SK-N-SH (cell line): ENCODE data around the gene CD28. TPM values are rescaled to one million over a fixed set of nuclear protein-coding genes. Genes with fewer than 3 reads are reported as not detected.

Source experiments
- CTCF ChIA-PET: fragments of 300-600, 350-600 bp; formaldehyde crosslinking; extraction: SDS; loops from one replicate; lab custom pipeline; 2021; lab: Yijun Ruan, JAX
- POLR2A ChIA-PET: fragments of 350-600 bp; sonication (Branson Sonifier 250); formaldehyde crosslinking; extraction: SDS; loops from one replicate; lab custom pipeline; 2020; ENCODE audit warnings: antibody characterized with exemption, inconsistent platforms; lab: Yijun Ruan, JAX
- DNase-seq: peaks from one replicate; pipeline ENCODE4 v3.0.0; 2012
- H2AFZ ChIP-seq: fragments of 200-600 bp; sonication (generic); 2 replicates; pipeline ENCODE4 v1.8.1; 2016; ENCODE audit warnings: antibody characterized with exemption, mild to moderate bottlenecking, low read depth
- H3F3A ChIP-seq: fragments of 200-600 bp; sonication (generic); replicated peaks from 2 replicates; pipeline ENCODE3; 2016; ENCODE audit warnings: antibody characterized with exemption, mild to moderate bottlenecking; ENCODE audit not compliant: insufficient read depth
- H3K27ac ChIP-seq, 2 experiments: fragments of 200-500 bp in 1 of 2; fragments of 200-600 bp in 1 of 2; sonication (Bioruptor generic) in 1 of 2; sonication (generic), shearing (Covaris generic) in 1 of 2; 2 replicates each; pipeline versions ENCODE4 v1.5.1 to v1.6.1; 2014 to 2016; ENCODE audit warnings: low read depth in 2 of 2, inconsistent platforms in 1 of 2, low read length in 1 of 2, mild to moderate bottlenecking in 1 of 2, mixed read lengths in 1 of 2
- H3K27me3 ChIP-seq: fragments of 200-600 bp; sonication (generic), shearing (Covaris generic); 2 replicates; pipeline ENCODE4 v1.6.1; 2016; ENCODE audit warnings: mixed run types; ENCODE audit not compliant: insufficient read depth
- H3K36me3 ChIP-seq, 2 experiments: fragments of 200-500 bp in 1 of 2; fragments of 200-600 bp in 1 of 2; sonication (Bioruptor generic) in 1 of 2; sonication (generic) in 1 of 2; replicated peaks in 1 of 2; 2 replicates each; pipeline versions ENCODE3 to v1.5.1; 2014 to 2016; ENCODE audit warnings: low read length in 1 of 2, mild to moderate bottlenecking in 1 of 2; ENCODE audit not compliant: insufficient read depth in 2 of 2, control insufficient read depth in 1 of 2
- H3K4me1 ChIP-seq, 2 experiments: fragments of 200-500 bp in 1 of 2; fragments of 200-600 bp in 1 of 2; sonication (Bioruptor generic) in 1 of 2; sonication (generic), shearing (Covaris generic) in 1 of 2; 2 replicates each; pipeline versions ENCODE4 v1.5.1 to v1.6.1; 2014 to 2016; ENCODE audit warnings: low read depth in 1 of 2, low read length in 1 of 2, mixed run types in 1 of 2; ENCODE audit not compliant: insufficient read depth in 2 of 2, control insufficient read depth in 1 of 2
- H3K4me2 ChIP-seq: fragments of 200-600 bp; sonication (generic), shearing (Covaris generic); 2 replicates; pipeline ENCODE4 v1.6.1; 2017; ENCODE audit warnings: mixed run types
- H3K4me3 ChIP-seq, 2 experiments: fragments of 200-500 bp in 1 of 2; fragments of 200-600 bp in 1 of 2; sonication (Bioruptor generic) in 1 of 2; sonication (generic), shearing (Covaris generic) in 1 of 2; 2 replicates each; pipeline versions ENCODE4 v1.5.1 to v1.8.1; 2014 to 2016; ENCODE audit warnings: low read depth in 2 of 2, inconsistent platforms in 1 of 2, low read length in 1 of 2, mild to moderate bottlenecking in 1 of 2, mixed read lengths in 1 of 2, moderate library complexity in 1 of 2
- H3K79me2 ChIP-seq: fragments of 200-600 bp; sonication (generic); 2 replicates; pipeline ENCODE4 v1.8.1; 2017; ENCODE audit warnings: mild to moderate bottlenecking; ENCODE audit not compliant: insufficient read depth
- H3K9ac ChIP-seq: fragments of 200-600 bp; sonication (generic); 2 replicates; pipeline ENCODE4 v1.6.1; 2017; ENCODE audit warnings: mixed run types
- H3K9me2 ChIP-seq: fragments of 200-600 bp; sonication (generic); 2 replicates; pipeline ENCODE4 v1.6.1; 2017; ENCODE audit warnings: mixed run types
- H3K9me3 ChIP-seq: fragments of 200-600 bp; sonication (generic); 2 replicates; pipeline ENCODE4 v1.6.1; 2017; ENCODE audit warnings: mixed run types, mild to moderate bottlenecking, moderate library complexity
- H4K20me1 ChIP-seq: fragments of 200-600 bp; sonication (generic); 2 replicates; pipeline ENCODE4 v1.6.1; 2017; ENCODE audit warnings: mild to moderate bottlenecking, mixed run types; ENCODE audit not compliant: insufficient read depth
- CTCF ChIP-seq: fragments of 200-600 bp; sonication (generic); IDR thresholded peaks from 2 replicates; pipeline ENCODE4 v1.6.1; 2017; ENCODE audit warnings: antibody characterized with exemption, mild to moderate bottlenecking, moderate library complexity
- ELF1 ChIP-seq: IDR thresholded peaks from 2 replicates; pipeline ENCODE4 v1.4.0; 2012
- EP300 ChIP-seq, 2 experiments: IDR thresholded peaks; 2 replicates each; pipeline versions ENCODE4 v1.4.0 to v1.6.1; 2012; ENCODE audit warnings: borderline replicate concordance in 1 of 2, low read depth in 1 of 2, low read length in 1 of 2
- EZH2phosphoT487 ChIP-seq: fragments of 200-600 bp; sonication (generic); IDR thresholded peaks from 2 replicates; pipeline ENCODE4 v1.6.1; 2017; ENCODE audit warnings: low read depth, mixed run types, mild to moderate bottlenecking, antibody characterized with exemption, moderate library complexity, borderline replicate concordance
- FOXJ3 ChIP-seq: sonication (generic); formaldehyde crosslinking; IDR thresholded peaks from 2 replicates; pipeline ENCODE4 v1.5.1; 2020; ENCODE audit warnings: mild to moderate bottlenecking, missing genetic modification reagents
- GABPA ChIP-seq: IDR thresholded peaks from 2 replicates; pipeline ENCODE4 v1.4.0; 2012; ENCODE audit warnings: low read depth, mild to moderate bottlenecking
- GATA2 ChIP-seq: sonication (generic); formaldehyde crosslinking; IDR thresholded peaks from 2 replicates; pipeline ENCODE4 v1.5.0; 2020; ENCODE audit warnings: mild to moderate bottlenecking, missing genetic modification reagents
- IRF3 ChIP-seq: fragments of 150-350 bp; IDR thresholded peaks from 2 replicates; pipeline ENCODE4 v1.6.1; 2016; ENCODE audit warnings: mild to moderate bottlenecking, low read depth, low read length
- JUND ChIP-seq: IDR thresholded peaks from 2 replicates; pipeline ENCODE4 v1.4.0; 2012
- MEF2A ChIP-seq: IDR thresholded peaks from 2 replicates; pipeline ENCODE4 v1.4.0; 2012; ENCODE audit warnings: low read depth, borderline replicate concordance
- MXI1 ChIP-seq: IDR thresholded peaks from 2 replicates; pipeline ENCODE4 v1.6.1; 2012; ENCODE audit warnings: mild to moderate bottlenecking, low read depth, low read length, improper control_type of control experiment
- NRF1 ChIP-seq: IDR thresholded peaks from 2 replicates; pipeline ENCODE4 v1.6.1; 2012; ENCODE audit warnings: low read depth, mild to moderate bottlenecking, low read length
- RAD21 ChIP-seq: IDR thresholded peaks from 2 replicates; pipeline ENCODE4 v1.6.1; 2012; ENCODE audit warnings: mild to moderate bottlenecking, low read length
- RCOR1 ChIP-seq: fragments of 150-350 bp; IDR thresholded peaks from 2 replicates; pipeline ENCODE4 v1.6.1; 2017; ENCODE audit warnings: antibody characterized with exemption, low read length
- RFX5 ChIP-seq: IDR thresholded peaks from 2 replicates; pipeline ENCODE4 v1.6.1; 2012; ENCODE audit warnings: mild to moderate bottlenecking, improper control_type of control experiment, low read length
- RXRA ChIP-seq: IDR thresholded peaks from 2 replicates; pipeline ENCODE4 v1.4.0; 2012; ENCODE audit warnings: low read depth, mild to moderate bottlenecking, borderline replicate concordance
- SIN3A ChIP-seq: IDR thresholded peaks from 2 replicates; pipeline ENCODE4 v1.6.1; 2012; ENCODE audit warnings: low read depth, mild to moderate bottlenecking, low read length, moderate library complexity, borderline replicate concordance
- SMC3 ChIP-seq: IDR thresholded peaks from 2 replicates; pipeline ENCODE4 v1.6.1; 2012; ENCODE audit warnings: low read depth, low read length, improper control_type of control experiment
- TAF1 ChIP-seq: IDR thresholded peaks from 2 replicates; pipeline ENCODE4 v1.6.1; 2012; ENCODE audit warnings: low read depth, mild to moderate bottlenecking, low read length, moderate library complexity, borderline replicate concordance
- TCF12 ChIP-seq: IDR thresholded peaks from 2 replicates; pipeline ENCODE4 v1.4.0; 2012
- YY1 ChIP-seq: IDR thresholded peaks from 2 replicates; pipeline ENCODE4 v1.4.0; 2012; ENCODE audit warnings: low read depth, mild to moderate bottlenecking
- WGBS: methylation state at CpG from one replicate; pipeline ENCODE4 v1.1.6; 2017; ENCODE audit warnings: low lambda C conversion rate; 5-methylcytosine and 5-hydroxymethylcytosine counted together
- polyA plus RNA-seq, 3 experiments: library from polyadenylated mRNA; depleted of rRNA; stranded (reverse); fragments of >200 nt; gene quantifications; 2 replicates each; pipeline ENCODE4 v1.2.3, GENCODE V29; 2012
- TF ChIP-seq, protein P1 (sequence below): IDR thresholded peaks from 2 replicates; pipeline ENCODE4 v1.4.0; 2012; ENCODE audit warnings: low read depth
- TF ChIP-seq, protein P2 (sequence below): IDR thresholded peaks from 2 replicates; pipeline ENCODE4 v1.4.0; 2012; ENCODE audit warnings: low read depth, borderline replicate concordance
- TF ChIP-seq, protein P3 (sequence below): IDR thresholded peaks from 2 replicates; pipeline ENCODE4; 2012

Gene CD28
- polyA plus RNA-seq, 1 of the 3 experiments (the other 2 are of a cell fraction): 0.05 TPM

DNA sequence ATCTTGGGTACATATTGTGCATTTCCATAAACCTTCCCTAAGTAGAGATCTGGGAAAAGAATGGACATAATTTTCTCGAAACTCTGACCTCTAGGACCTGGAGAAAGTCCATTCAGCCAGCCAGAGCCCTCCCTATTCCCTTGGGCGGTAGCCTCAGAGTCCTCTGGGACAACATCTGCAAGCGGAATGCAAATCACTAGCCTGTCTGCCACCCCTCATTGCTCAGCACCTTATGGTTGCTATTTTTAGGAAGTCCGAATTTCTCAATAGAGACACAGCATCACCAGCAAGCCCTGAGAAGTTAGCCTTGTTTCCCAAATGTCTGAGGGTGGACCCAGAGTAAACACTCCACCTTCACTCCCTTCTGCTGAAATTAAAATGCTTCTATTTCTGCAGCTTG is 17.6 kb upstream of the CD28 start (continued):
- TF ChIP-seq, protein P1, sequence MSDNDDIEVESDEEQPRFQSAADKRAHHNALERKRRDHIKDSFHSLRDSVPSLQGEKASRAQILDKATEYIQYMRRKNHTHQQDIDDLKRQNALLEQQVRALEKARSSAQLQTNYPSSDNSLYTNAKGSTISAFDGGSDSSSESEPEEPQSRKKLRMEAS: no peak
- TF ChIP-seq CTCF (no peak), GATA2 (CRISPR knock-in tag) (no peak), ELF1 (no peak), SMC3 (no peak), MEF2A (no peak), NRF1 (no peak), FOXJ3 (no peak), EP300 (IDR thresholded peaks at IDR 0.05; ENCODE audit: borderline replicate concordance in 1 of 2, low read depth in 1 of 2, low read length in 1 of 2) (no peak), TCF12 (no peak), GABPA (no peak)
- TF ChIP-seq, protein P2, sequence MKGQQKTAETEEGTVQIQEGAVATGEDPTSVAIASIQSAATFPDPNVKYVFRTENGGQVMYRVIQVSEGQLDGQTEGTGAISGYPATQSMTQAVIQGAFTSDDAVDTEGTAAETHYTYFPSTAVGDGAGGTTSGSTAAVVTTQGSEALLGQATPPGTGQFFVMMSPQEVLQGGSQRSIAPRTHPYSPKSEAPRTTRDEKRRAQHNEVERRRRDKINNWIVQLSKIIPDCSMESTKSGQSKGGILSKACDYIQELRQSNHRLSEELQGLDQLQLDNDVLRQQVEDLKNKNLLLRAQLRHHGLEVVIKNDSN: no peak
- TF ChIP-seq, protein P3, sequence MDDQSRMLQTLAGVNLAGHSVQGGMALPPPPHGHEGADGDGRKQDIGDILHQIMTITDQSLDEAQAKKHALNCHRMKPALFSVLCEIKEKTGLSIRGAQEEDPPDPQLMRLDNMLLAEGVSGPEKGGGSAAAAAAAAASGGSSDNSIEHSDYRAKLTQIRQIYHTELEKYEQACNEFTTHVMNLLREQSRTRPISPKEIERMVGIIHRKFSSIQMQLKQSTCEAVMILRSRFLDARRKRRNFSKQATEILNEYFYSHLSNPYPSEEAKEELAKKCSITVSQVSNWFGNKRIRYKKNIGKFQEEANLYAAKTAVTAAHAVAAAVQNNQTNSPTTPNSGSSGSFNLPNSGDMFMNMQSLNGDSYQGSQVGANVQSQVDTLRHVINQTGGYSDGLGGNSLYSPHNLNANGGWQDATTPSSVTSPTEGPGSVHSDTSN: no peak

- no peaks in the 10 kb centered on the region for H3K9me2 ChIP-seq
- H3K27me3 ChIP-seq: no peaks in the 10 kb centered on the region
- no peak overlapping the region for H3K4me3 ChIP-seq
- no peaks in the 10 kb centered on the region for H3K79me2 ChIP-seq
- peaks cover 0 to 16% of the 10 kb centered on the region in 2 experiments; a peak in 2 of 4 replicates for H3K4me1 ChIP-seq
- WGBS: 91% methylated on average over 8 of the region's 8 CpGs
- H2AFZ ChIP-seq: no peak overlapping the region
- no peak overlapping the region for H3K9ac ChIP-seq
- peaks cover 12% of the 10 kb centered on the region for H3F3A ChIP-seq
- TF ChIP-seq, protein P3: no peak
- TF ChIP-seq TCF12: no peak
- TF ChIP-seq JUND: no peak
- TF ChIP-seq RXRA: no peak
- TF ChIP-seq, protein P2: no peak
- no peak for TF ChIP-seq SIN3A
- TF ChIP-seq TAF1: no peak
- TF ChIP-seq RAD21: no peak
- no peak for TF ChIP-seq RFX5
- no peak for TF ChIP-seq EZH2phosphoT487
- no peak for TF ChIP-seq YY1
- TF ChIP-seq IRF3: no peak
- TF ChIP-seq RCOR1: no peak
- TF ChIP-seq MXI1: no peak
- no peak for TF ChIP-seq NRF1
- TF ChIP-seq, all 33 proteins: peak for 0
- Histone ChIP-seq H3K9me3 (no peaks in the 10 kb centered on the region), H3K36me3 (no peaks in the 10 kb centered on the region), H3K4me2 (no peak overlapping the region), H4K20me1 (no peaks in the 10 kb centered on the region), H3K27ac (no peak overlapping the region)
- ChIA-PET CTCF (no interaction called here), POLR2A (no interaction called here)
- no peak for DNase-seq
Measured at GRCh38 chr2:203689426-203690116, 16.9 kb upstream of the CD28 start.
